ENCODE data around the gene RARRES1.

RARRES1 gene

GRCh38 chr3:158649791-158650190, 82.5 kb downstream of the RARRES1 start:
- no peaks in the 10 kb centered on the region for H3F3A ChIP-seq (ENCODE audit: insufficient read depth, low read length)
- no peak overlapping the region for H3K4me2 ChIP-seq (ENCODE audit: low read depth, low read length)
- peaks cover 44% of the 10 kb centered on the region for H3K79me2 ChIP-seq (ENCODE audit: low read length)
- H3K4me3 ChIP-seq (ENCODE audit: low read length): no peak overlapping the region
- H3K4me1 ChIP-seq (ENCODE audit: low read length): peaks cover 10% of the 10 kb centered on the region
- DNase-seq: no peak
- no peaks in the 10 kb centered on the region for H3K9me2 ChIP-seq (replicated peaks; ENCODE audit: insufficient read depth, low read length)
- H4K20me1 ChIP-seq (ENCODE audit: insufficient read depth, low read length): no peaks in the 10 kb centered on the region; the same call in 1 of the 2 replicates
- no peak overlapping the region for H2AFZ ChIP-seq (ENCODE audit: low read length)
- no peak for TF ChIP-seq EZH2phosphoT487 (IDR thresholded peaks at IDR 0.05; ENCODE audit: low read length)
- TF ChIP-seq, protein P1, sequence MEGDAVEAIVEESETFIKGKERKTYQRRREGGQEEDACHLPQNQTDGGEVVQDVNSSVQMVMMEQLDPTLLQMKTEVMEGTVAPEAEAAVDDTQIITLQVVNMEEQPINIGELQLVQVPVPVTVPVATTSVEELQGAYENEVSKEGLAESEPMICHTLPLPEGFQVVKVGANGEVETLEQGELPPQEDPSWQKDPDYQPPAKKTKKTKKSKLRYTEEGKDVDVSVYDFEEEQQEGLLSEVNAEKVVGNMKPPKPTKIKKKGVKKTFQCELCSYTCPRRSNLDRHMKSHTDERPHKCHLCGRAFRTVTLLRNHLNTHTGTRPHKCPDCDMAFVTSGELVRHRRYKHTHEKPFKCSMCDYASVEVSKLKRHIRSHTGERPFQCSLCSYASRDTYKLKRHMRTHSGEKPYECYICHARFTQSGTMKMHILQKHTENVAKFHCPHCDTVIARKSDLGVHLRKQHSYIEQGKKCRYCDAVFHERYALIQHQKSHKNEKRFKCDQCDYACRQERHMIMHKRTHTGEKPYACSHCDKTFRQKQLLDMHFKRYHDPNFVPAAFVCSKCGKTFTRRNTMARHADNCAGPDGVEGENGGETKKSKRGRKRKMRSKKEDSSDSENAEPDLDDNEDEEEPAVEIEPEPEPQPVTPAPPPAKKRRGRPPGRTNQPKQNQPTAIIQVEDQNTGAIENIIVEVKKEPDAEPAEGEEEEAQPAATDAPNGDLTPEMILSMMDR (IDR thresholded peaks at IDR 0.05; ENCODE audit: low read length): no peak
- TF ChIP-seq EZH2 (optimal IDR thresholded peaks at IDR 0.05; ENCODE audit: low read depth, low read length): no peak
- H3K9ac ChIP-seq (ENCODE audit: low read length): no peak overlapping the region
- peaks cover 28% of the 10 kb centered on the region for H3K36me3 ChIP-seq (replicated peaks; ENCODE audit: insufficient read depth, low read length)
- no peaks in the 10 kb centered on the region for H3K9me3 ChIP-seq (replicated peaks; ENCODE audit: insufficient read depth, low read length)
- no peak overlapping the region for H3K27ac ChIP-seq (ENCODE audit: low read length)
- H3K27me3 ChIP-seq (replicated peaks; ENCODE audit: insufficient read depth, low read length): no peaks in the 10 kb centered on the region

All from MM.1S (cell line).